GM12878 (cell line): ENCODE data around the gene PLCD1.

Experiments
- EP300 ChIP-seq, 2 experiments: fragments of 150-350 bp in 1 of 2; IDR thresholded peaks; 2 replicates each; pipeline ENCODE4 v1.6.1; 2011 to 2012; ENCODE audit warnings: low read depth in 2 of 2, low read length in 2 of 2, borderline replicate concordance in 1 of 2, improper control_type of control experiment in 1 of 2, inconsistent platforms in 1 of 2; ENCODE audit not compliant: control insufficient read depth in 1 of 2
- EZH2 ChIP-seq: IDR thresholded peaks from 2 replicates; pipeline ENCODE4 v1.6.1; 2012; ENCODE audit warnings: low read depth, mild to moderate bottlenecking, control low read depth, inconsistent platforms, low read length, borderline replicate concordance; ENCODE audit not compliant: control insufficient read depth
- RUNX3 ChIP-seq: IDR thresholded peaks from 2 replicates; pipeline ENCODE4 v1.6.1; 2012; ENCODE audit warnings: low read length, inconsistent platforms

GRCh38 chr3:38070013-38070412 lies 40.6 kb upstream of the PLCD1 start:
- TF ChIP-seq RUNX3 (no peak), EP300 (IDR thresholded peaks at IDR 0.05; ENCODE audit: borderline replicate concordance in 1 of 2, control insufficient read depth in 1 of 2, low read depth in 2 of 2, low read length in 2 of 2) (no peak), EZH2 (no peak)
